SK-N-SH (cell line): Measurements from ENCODE around the gene HECTD2. TPM values are rescaled to one million over a fixed set of nuclear protein-coding genes. Genes with fewer than 3 reads are reported as not detected.

Source experiments
- CTCF ChIA-PET: fragments of 300-600, 350-600 bp; formaldehyde crosslinking; extraction: SDS; loops from one replicate; lab custom pipeline; 2021; lab: Yijun Ruan, JAX
- POLR2A ChIA-PET: fragments of 350-600 bp; sonication (Branson Sonifier 250); formaldehyde crosslinking; extraction: SDS; loops from one replicate; lab custom pipeline; 2020; ENCODE audit warnings: antibody characterized with exemption, inconsistent platforms; lab: Yijun Ruan, JAX
- DNase-seq: peaks from one replicate; pipeline ENCODE4 v3.0.0; 2012
- H2AFZ ChIP-seq: fragments of 200-600 bp; sonication (generic); 2 replicates; pipeline ENCODE4 v1.8.1; 2016; ENCODE audit warnings: antibody characterized with exemption, mild to moderate bottlenecking, low read depth
- H3F3A ChIP-seq: fragments of 200-600 bp; sonication (generic); replicated peaks from 2 replicates; pipeline ENCODE3; 2016; ENCODE audit warnings: antibody characterized with exemption, mild to moderate bottlenecking; ENCODE audit not compliant: insufficient read depth
- H3K27ac ChIP-seq, 2 experiments: fragments of 200-500 bp in 1 of 2; fragments of 200-600 bp in 1 of 2; sonication (Bioruptor generic) in 1 of 2; sonication (generic), shearing (Covaris generic) in 1 of 2; 2 replicates each; pipeline versions ENCODE4 v1.5.1 to v1.6.1; 2014 to 2016; ENCODE audit warnings: low read depth in 2 of 2, inconsistent platforms in 1 of 2, low read length in 1 of 2, mild to moderate bottlenecking in 1 of 2, mixed read lengths in 1 of 2
- H3K27me3 ChIP-seq: fragments of 200-600 bp; sonication (generic), shearing (Covaris generic); 2 replicates; pipeline ENCODE4 v1.6.1; 2016; ENCODE audit warnings: mixed run types; ENCODE audit not compliant: insufficient read depth
- H3K36me3 ChIP-seq, 2 experiments: fragments of 200-500 bp in 1 of 2; fragments of 200-600 bp in 1 of 2; sonication (Bioruptor generic) in 1 of 2; sonication (generic) in 1 of 2; replicated peaks in 1 of 2; 2 replicates each; pipeline versions ENCODE3 to v1.5.1; 2014 to 2016; ENCODE audit warnings: low read length in 1 of 2, mild to moderate bottlenecking in 1 of 2; ENCODE audit not compliant: insufficient read depth in 2 of 2, control insufficient read depth in 1 of 2
- H3K4me1 ChIP-seq, 2 experiments: fragments of 200-500 bp in 1 of 2; fragments of 200-600 bp in 1 of 2; sonication (Bioruptor generic) in 1 of 2; sonication (generic), shearing (Covaris generic) in 1 of 2; 2 replicates each; pipeline versions ENCODE4 v1.5.1 to v1.6.1; 2014 to 2016; ENCODE audit warnings: low read depth in 1 of 2, low read length in 1 of 2, mixed run types in 1 of 2; ENCODE audit not compliant: insufficient read depth in 2 of 2, control insufficient read depth in 1 of 2
- H3K4me2 ChIP-seq: fragments of 200-600 bp; sonication (generic), shearing (Covaris generic); 2 replicates; pipeline ENCODE4 v1.6.1; 2017; ENCODE audit warnings: mixed run types
- H3K4me3 ChIP-seq, 2 experiments: fragments of 200-500 bp in 1 of 2; fragments of 200-600 bp in 1 of 2; sonication (Bioruptor generic) in 1 of 2; sonication (generic), shearing (Covaris generic) in 1 of 2; 2 replicates each; pipeline versions ENCODE4 v1.5.1 to v1.8.1; 2014 to 2016; ENCODE audit warnings: low read depth in 2 of 2, inconsistent platforms in 1 of 2, low read length in 1 of 2, mild to moderate bottlenecking in 1 of 2, mixed read lengths in 1 of 2, moderate library complexity in 1 of 2
- H3K79me2 ChIP-seq: fragments of 200-600 bp; sonication (generic); 2 replicates; pipeline ENCODE4 v1.8.1; 2017; ENCODE audit warnings: mild to moderate bottlenecking; ENCODE audit not compliant: insufficient read depth
- H3K9ac ChIP-seq: fragments of 200-600 bp; sonication (generic); 2 replicates; pipeline ENCODE4 v1.6.1; 2017; ENCODE audit warnings: mixed run types
- H3K9me2 ChIP-seq: fragments of 200-600 bp; sonication (generic); 2 replicates; pipeline ENCODE4 v1.6.1; 2017; ENCODE audit warnings: mixed run types
- H3K9me3 ChIP-seq: fragments of 200-600 bp; sonication (generic); 2 replicates; pipeline ENCODE4 v1.6.1; 2017; ENCODE audit warnings: mixed run types, mild to moderate bottlenecking, moderate library complexity
- H4K20me1 ChIP-seq: fragments of 200-600 bp; sonication (generic); 2 replicates; pipeline ENCODE4 v1.6.1; 2017; ENCODE audit warnings: mild to moderate bottlenecking, mixed run types; ENCODE audit not compliant: insufficient read depth
- ELF1 ChIP-seq: IDR thresholded peaks from 2 replicates; pipeline ENCODE4 v1.4.0; 2012
- GABPA ChIP-seq: IDR thresholded peaks from 2 replicates; pipeline ENCODE4 v1.4.0; 2012; ENCODE audit warnings: low read depth, mild to moderate bottlenecking
- MXI1 ChIP-seq: IDR thresholded peaks from 2 replicates; pipeline ENCODE4 v1.6.1; 2012; ENCODE audit warnings: mild to moderate bottlenecking, low read depth, low read length, improper control_type of control experiment
- NRF1 ChIP-seq: IDR thresholded peaks from 2 replicates; pipeline ENCODE4 v1.6.1; 2012; ENCODE audit warnings: low read depth, mild to moderate bottlenecking, low read length
- PBX3 ChIP-seq: IDR thresholded peaks from 2 replicates; pipeline ENCODE4; 2012
- REST ChIP-seq: IDR thresholded peaks from 2 replicates; pipeline ENCODE4 v1.6.1; 2012; ENCODE audit warnings: mild to moderate bottlenecking, low read depth, low read length, moderate library complexity
- RXRA ChIP-seq: IDR thresholded peaks from 2 replicates; pipeline ENCODE4 v1.4.0; 2012; ENCODE audit warnings: low read depth, mild to moderate bottlenecking, borderline replicate concordance
- TCF12 ChIP-seq: IDR thresholded peaks from 2 replicates; pipeline ENCODE4 v1.4.0; 2012
- TEAD4 ChIP-seq: IDR thresholded peaks from 2 replicates; pipeline ENCODE4 v1.4.0; 2012; ENCODE audit warnings: mild to moderate bottlenecking, borderline replicate concordance; ENCODE audit not compliant: insufficient read depth
- YY1 ChIP-seq: IDR thresholded peaks from 2 replicates; pipeline ENCODE4 v1.4.0; 2012; ENCODE audit warnings: low read depth, mild to moderate bottlenecking
- WGBS: methylation state at CpG from one replicate; pipeline ENCODE4 v1.1.6; 2017; ENCODE audit warnings: low lambda C conversion rate; 5-methylcytosine and 5-hydroxymethylcytosine counted together
- polyA plus RNA-seq, 3 experiments: library from polyadenylated mRNA; depleted of rRNA; stranded (reverse); fragments of >200 nt; gene quantifications; 2 replicates each; pipeline ENCODE4 v1.2.3, GENCODE V29; 2012

Gene HECTD2
- polyA plus RNA-seq, 1 of the 3 experiments (the other 2 are of a cell fraction), result 4.1 TPM

- TF ChIP-seq NRF1, result no peak
- no peak for TF ChIP-seq ELF1
- no peak for TF ChIP-seq YY1
- TF ChIP-seq REST, result no peak
- CTCF ChIA-PET, result interaction anchor here (4.1 kb wide), 1 partner anchor 10 kb away, joined by 18 read pairs; no protein-coding TSS in a partner anchor
- Histone ChIP-seq H3K9me3 (no peaks in the 10 kb centered on the region), H3K9ac (no peak overlapping the region), H3K4me1 (no peaks in the 10 kb centered on the region), H3K27me3 (no peaks in the 10 kb centered on the region), H3K79me2 (no peaks in the 10 kb centered on the region), H3K27ac (no peak overlapping the region), H3K36me3 (no peaks in the 10 kb centered on the region), H3K9me2 (no peaks in the 10 kb centered on the region), H2AFZ (no peak overlapping the region), H3K4me3 (no peak overlapping the region), H3K4me2 (no peak overlapping the region), H4K20me1 (no peaks in the 10 kb centered on the region), H3F3A (no peaks in the 10 kb centered on the region)
- no peak for DNase-seq
- WGBS, result 54% methylated on average over 2 of the region's 2 CpGs
- POLR2A ChIA-PET, result no interaction called here
Observed at GRCh38 chr10:91562839-91563581, 152.9 kb downstream of the HECTD2 start.

GRCh38 chr10:91564026-91564425 lies 153.9 kb downstream of the HECTD2 start:
- Histone ChIP-seq H3K4me1 (no peaks in the 10 kb centered on the region), H3K4me2 (no peak overlapping the region), H3K79me2 (no peaks in the 10 kb centered on the region), H3K27me3 (no peaks in the 10 kb centered on the region), H3K9me3 (no peaks in the 10 kb centered on the region), H3K36me3 (no peaks in the 10 kb centered on the region), H3K9me2 (no peaks in the 10 kb centered on the region), H3F3A (no peaks in the 10 kb centered on the region), H3K9ac (no peak overlapping the region), H3K27ac (no peak overlapping the region), H4K20me1 (no peaks in the 10 kb centered on the region), H2AFZ (no peak overlapping the region), H3K4me3 (no peak overlapping the region)
- DNase-seq, result no peak
- 92% methylated on average over 3 of the region's 3 CpGs for WGBS
- TF ChIP-seq MXI1 (no peak), GABPA (no peak), REST (no peak), TCF12 (no peak), RXRA (no peak), TEAD4 (no peak), PBX3 (no peak)
- POLR2A ChIA-PET, result no interaction called here
- CTCF ChIA-PET, result interaction anchor here (3.4 to 4.1 kb wide), 2 partner anchors 11 to 130 kb away, joined by 7 to 18 read pairs; no protein-coding TSS in a partner anchor
